ENCODE measurements around the gene CALHM4.

CALHM4 gene

DNA sequence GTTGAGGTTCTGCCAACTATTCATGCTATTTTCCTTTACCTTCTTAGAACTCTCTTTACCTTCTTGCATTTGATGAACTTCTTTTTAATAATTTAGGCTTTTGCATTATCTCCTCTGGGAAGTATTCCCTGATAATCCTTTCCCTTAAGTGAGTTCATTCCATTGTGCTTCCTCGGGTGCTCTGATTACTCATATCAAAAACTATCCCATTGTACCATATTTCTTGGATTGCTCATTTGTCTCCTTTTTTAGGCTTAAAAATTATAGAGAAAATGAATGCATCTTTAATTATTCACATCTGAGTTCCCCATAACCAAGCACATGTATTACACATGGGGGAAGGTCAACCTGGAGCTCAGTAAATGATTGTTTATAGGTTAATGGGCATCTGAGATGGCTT is 2.5 kb downstream of the CALHM4 start:
- peak; percentile 84 for DNase-seq (ENCODE audit: extremely low read depth, low read depth)
- H3K4me3 ChIP-seq (replicated peaks; ENCODE audit: low read depth, low read length) = no peak overlapping the region
- TF ChIP-seq, protein P1, sequence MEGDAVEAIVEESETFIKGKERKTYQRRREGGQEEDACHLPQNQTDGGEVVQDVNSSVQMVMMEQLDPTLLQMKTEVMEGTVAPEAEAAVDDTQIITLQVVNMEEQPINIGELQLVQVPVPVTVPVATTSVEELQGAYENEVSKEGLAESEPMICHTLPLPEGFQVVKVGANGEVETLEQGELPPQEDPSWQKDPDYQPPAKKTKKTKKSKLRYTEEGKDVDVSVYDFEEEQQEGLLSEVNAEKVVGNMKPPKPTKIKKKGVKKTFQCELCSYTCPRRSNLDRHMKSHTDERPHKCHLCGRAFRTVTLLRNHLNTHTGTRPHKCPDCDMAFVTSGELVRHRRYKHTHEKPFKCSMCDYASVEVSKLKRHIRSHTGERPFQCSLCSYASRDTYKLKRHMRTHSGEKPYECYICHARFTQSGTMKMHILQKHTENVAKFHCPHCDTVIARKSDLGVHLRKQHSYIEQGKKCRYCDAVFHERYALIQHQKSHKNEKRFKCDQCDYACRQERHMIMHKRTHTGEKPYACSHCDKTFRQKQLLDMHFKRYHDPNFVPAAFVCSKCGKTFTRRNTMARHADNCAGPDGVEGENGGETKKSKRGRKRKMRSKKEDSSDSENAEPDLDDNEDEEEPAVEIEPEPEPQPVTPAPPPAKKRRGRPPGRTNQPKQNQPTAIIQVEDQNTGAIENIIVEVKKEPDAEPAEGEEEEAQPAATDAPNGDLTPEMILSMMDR (IDR thresholded peaks at IDR 0.05; ENCODE audit: low read depth, low read length, missing control alignments) = no peak

DNA sequence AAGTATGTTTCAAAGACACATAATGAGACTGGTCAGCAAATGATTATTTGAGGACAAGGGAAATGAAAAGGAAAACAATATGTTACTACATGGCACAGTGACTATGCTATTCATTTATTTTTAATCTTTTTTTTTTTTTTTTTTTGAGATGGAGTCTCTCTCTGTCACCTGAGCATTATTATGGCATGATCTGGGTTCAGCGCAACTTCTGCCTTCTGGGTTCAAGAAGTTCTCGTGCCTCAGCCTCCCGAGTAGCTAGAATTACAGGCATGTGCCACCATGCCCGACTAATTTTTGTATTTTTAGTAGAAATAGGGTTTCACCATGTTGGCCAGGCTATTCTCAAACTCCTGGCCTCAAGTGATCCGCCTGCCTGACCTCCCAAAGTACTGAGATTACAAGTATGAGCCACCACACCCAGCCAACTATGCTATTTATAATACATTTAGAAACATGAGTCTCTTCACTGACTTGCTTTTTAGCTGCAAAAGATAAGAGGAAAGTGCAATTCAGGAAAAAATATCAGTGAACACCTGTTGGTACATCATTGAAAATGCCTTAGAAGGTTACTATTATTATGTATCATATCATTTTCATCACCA is 3.4 kb downstream of the CALHM4 start:
- no peak overlapping the region for H3K4me3 ChIP-seq (replicated peaks; ENCODE audit: low read depth, low read length)
- TF ChIP-seq, protein P1 (IDR thresholded peaks at IDR 0.05; ENCODE audit: low read depth, low read length, missing control alignments) = no peak
- DNase-seq (ENCODE audit: extremely low read depth, low read depth) = no peak

DNA sequence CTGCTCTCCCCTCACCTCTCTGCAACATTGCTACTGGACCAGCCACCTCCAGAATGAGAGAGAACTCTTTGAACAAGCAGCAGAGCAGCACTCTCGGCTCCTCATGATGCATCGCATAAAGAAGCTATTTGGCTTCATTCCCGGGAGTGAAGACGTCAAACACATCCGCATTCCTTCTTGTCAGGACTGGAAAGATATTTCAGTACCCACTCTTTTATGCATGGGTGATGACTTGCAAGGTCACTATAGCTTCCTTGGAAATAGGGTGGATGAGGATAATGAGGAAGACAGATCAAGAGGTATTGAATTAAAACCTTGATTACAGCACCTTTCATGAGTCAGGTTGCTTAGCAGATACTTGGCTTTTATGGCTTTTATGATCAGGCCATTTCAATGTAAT is 4.3 kb downstream of the CALHM4 start:
- TF ChIP-seq, protein P1 (IDR thresholded peaks at IDR 0.05; ENCODE audit: low read depth, low read length, missing control alignments) = no peak
- peak; percentile 97 for DNase-seq (ENCODE audit: extremely low read depth, low read depth)
- H3K4me3 ChIP-seq (replicated peaks; ENCODE audit: low read depth, low read length) = no peak overlapping the region

DNA sequence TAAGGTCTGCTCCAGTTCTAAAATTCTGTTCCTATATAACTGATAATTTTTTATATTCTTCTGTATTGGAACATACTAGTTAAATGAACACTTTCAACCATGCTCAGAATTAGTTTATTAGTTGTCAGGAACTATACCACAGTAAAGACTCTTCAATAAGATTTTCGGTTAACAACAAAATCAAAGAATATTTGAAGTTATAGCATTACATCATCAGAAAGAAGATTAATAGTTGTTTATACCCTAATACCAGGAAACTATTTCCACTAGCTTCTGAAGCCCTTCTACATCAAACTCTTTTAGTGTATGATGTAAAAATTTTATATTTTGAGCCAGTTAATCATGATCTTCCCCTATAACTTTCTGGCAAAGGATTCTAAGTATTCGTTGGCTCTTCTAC is 6.6 kb downstream of the CALHM4 start:
- no peak for DNase-seq (ENCODE audit: extremely low read depth, low read depth)
- TF ChIP-seq, protein P1 (IDR thresholded peaks at IDR 0.05; ENCODE audit: low read depth, low read length, missing control alignments) = no peak

DNA sequence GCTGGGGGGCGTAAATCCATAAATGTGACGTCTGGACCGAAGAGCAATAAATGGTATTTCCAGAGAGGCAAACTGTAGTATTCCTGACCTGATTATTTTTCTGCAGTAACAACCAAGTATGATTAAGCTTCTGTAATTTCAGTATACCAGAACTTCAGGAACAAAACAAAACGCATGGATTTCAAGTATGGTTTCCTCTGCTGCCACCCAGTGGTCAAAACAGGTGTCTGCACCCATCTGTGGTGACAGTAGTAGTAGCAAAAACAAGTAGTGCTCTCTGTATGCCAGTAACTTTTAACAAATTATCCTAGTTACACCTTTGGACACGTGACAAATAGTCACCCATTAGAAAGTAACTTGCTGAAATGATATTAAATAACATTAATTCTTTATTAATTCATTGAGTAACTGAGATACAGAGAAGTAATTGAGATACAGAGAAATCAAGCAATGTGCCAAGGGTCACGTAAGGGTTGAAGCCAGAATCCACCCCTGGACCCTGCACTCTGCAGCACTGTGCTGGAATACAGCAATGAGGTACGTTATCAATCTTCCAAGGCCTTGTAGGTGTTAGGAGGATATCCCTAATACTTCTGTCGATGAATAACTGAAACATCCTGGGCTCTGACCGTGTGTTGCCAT is 7.9 kb downstream of the CALHM4 start:
- TF ChIP-seq, protein P1 (IDR thresholded peaks at IDR 0.05; ENCODE audit: low read depth, low read length, missing control alignments) = peak; percentile 88
- no peak overlapping the region for H3K4me3 ChIP-seq (replicated peaks; ENCODE audit: low read depth, low read length)
- DNase-seq (ENCODE audit: extremely low read depth, low read depth) = peak; percentile 78

More for the DNA sequence above, 6.6 kb downstream of the CALHM4 start:
- H3K4me3 ChIP-seq (replicated peaks; ENCODE audit: low read depth, low read length) = no peak overlapping the region

DNA sequence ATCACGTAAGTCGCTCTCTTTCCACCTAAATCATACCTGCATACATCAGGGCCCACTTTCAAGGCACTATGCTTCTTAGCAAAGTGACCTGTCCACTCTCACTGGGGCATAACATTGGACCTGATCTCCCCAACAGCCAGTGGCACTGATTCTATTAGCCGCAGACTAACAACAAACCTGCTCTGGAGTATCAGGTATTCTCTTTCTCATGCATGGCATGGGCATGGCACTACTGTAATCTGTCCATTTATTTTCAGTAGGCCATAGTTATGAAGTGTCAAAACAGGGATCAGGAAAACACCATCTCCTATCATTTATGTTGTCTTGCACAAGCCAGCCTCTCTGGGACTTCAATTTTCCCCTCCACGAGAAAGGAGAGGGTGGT is 8.5 kb downstream of the CALHM4 start:
- DNase-seq (ENCODE audit: extremely low read depth, low read depth) = no peak
- H3K4me3 ChIP-seq (replicated peaks; ENCODE audit: low read depth, low read length) = no peak overlapping the region
- TF ChIP-seq, protein P1 (IDR thresholded peaks at IDR 0.05; ENCODE audit: low read depth, low read length, missing control alignments) = no peak

Measured in HFF-Myc (cell line).